ENCODE measurements around the gene OXCT1. TPM values are rescaled to one million over a fixed set of nuclear protein-coding genes. Genes with fewer than 3 reads are reported as not detected.
"Not testable (repeated sequence)": the region's sequence is repeated elsewhere in the genome, so short reads cannot be mapped to it uniquely, and the experiment has no call there.

The OXCT1 gene
- total RNA-seq, 2 experiments from 2014 or later, result 110 to 117 TPM

DNA sequence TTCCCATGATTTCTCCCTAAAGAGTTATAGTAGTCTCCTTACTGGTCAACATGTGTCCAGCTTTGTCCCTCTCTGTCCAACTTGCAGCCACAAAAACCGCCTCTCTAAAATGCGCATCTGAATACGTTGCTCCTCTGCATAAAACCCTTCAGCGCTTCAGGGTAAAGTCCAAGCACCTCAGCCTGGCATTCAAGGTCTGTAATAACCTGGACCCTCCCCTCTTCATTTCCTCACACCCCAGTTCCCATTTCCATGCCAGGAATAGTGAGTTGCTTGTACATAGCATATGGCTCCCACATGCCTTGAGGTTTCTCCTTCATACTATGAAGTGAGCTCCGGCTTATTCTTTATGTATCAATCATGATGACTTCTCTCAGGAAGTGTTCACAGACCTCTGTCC, 101.5 kb downstream of the OXCT1 start:
- H3K4me3 Mint-ChIP-seq, result no peak overlapping the region
- H3K27me3 Mint-ChIP-seq, result no peaks in the 10 kb centered on the region
- peaks cover 44% of the 10 kb centered on the region for H3K36me3 Mint-ChIP-seq
- no peak overlapping the region for H3K27ac Mint-ChIP-seq
- POLR2A ChIA-PET, result interaction anchor here (1.4 kb wide), 1 partner anchor 9 kb away, joined by 3 read pairs; no protein-coding TSS in a partner anchor
- DNase-seq, result no peak
- H3K9me3 Mint-ChIP-seq, result no peaks in the 10 kb centered on the region
- CTCF ChIA-PET, result interaction anchor here (0.6 to 0.9 kb wide), 3 partner anchors 13 to 88 kb away, joined by 3 read pairs; no protein-coding TSS in a partner anchor
- H3K4me1 Mint-ChIP-seq (ENCODE audit: low read depth), result peaks cover 7% of the 10 kb centered on the region
- intact Hi-C loops (cut with micrococcal nuclease), result no loop called here

DNA sequence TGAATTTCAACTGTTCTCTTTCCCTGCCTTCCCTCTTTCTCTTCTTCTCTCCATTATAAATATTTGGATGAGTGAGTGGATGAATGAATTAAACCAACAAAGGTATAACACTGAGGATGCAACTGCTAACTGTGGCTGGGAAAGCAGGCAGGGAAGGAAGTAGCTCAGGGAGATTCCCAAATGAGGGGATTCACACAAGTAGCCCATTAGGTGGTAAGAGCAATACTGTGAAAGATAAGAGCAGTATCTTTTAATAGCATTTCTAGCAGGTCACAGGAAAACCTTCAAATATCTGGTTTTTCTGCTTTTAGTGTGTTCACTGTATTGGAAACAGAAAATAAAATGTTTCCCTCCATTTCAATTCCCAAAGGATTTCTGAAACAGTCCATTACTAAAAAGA, 105.6 kb downstream of the OXCT1 start:
- CTCF ChIA-PET, result interaction anchor here (1.3 kb wide), 1 partner anchor 92 kb away, joined by 3 read pairs; no protein-coding TSS in a partner anchor
- Mint-ChIP-seq H3K36me3 (peaks cover 49% of the 10 kb centered on the region), H3K27ac (no peak overlapping the region)

DNA sequence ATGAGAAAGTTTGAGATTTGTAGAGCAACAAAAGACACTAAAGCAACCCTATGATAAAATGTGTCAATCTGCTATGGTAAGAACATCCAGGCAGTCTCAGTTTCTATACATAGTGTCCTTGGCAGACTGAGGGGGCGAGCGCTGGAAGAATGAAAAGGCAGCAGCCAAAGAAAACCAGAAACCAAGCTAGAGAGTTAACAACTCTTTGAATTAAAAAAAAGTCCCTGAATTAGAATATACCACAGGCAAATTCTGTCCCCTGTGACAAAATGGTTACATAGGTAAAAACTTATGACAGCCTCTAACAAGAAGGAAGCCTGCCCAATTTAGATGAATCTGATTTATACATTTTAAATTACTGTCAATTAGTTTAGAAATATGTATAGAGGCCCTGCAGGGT, 106.7 kb downstream of the OXCT1 start:
- Mint-ChIP-seq H3K36me3 (peaks cover 53% of the 10 kb centered on the region), H3K4me1 (ENCODE audit: low read depth) (peaks cover 2% of the 10 kb centered on the region), H3K27me3 (no peaks in the 10 kb centered on the region), H3K4me3 (no peak overlapping the region), H3K27ac (no peak overlapping the region), H3K9me3 (no peaks in the 10 kb centered on the region)
- intact Hi-C loops (cut with micrococcal nuclease), result no loop called here
- ChIA-PET CTCF (no interaction called here), POLR2A (no interaction called here)
- DNase-seq, result no peak

More for the DNA sequence above, 105.6 kb downstream of the OXCT1 start:
- no peaks in the 10 kb centered on the region for H3K27me3 Mint-ChIP-seq
- intact Hi-C loops (cut with micrococcal nuclease), result no loop called here
- DNase-seq, result no peak
- H3K4me3 Mint-ChIP-seq, result no peak overlapping the region
- POLR2A ChIA-PET, result no interaction called here
- no peaks in the 10 kb centered on the region for H3K9me3 Mint-ChIP-seq
- peaks cover 2% of the 10 kb centered on the region for H3K4me1 Mint-ChIP-seq (ENCODE audit: low read depth)

DNA sequence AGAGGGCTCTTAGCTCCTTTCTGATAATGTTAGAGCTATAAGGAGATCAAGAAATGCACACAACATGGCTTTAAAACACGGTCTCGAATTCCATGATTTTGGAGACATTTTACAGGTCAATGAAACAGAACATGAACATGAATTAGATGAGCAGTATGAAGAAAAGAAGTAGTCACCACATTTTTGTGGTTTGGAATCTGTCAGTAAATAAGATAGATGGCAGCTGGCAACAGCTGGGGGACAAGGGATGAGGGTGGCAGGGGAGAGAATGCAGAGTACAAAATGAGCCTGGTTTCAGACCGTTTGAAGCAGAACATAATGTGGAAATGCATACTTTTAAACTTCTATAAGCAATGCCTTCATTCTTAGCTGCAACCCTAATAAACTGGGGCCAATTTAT, 107.1 kb downstream of the OXCT1 start:
- Mint-ChIP-seq H3K27ac (no peak overlapping the region), H3K27me3 (no peaks in the 10 kb centered on the region), H3K4me1 (ENCODE audit: low read depth) (peaks cover 2% of the 10 kb centered on the region), H3K9me3 (no peaks in the 10 kb centered on the region), H3K36me3 (peaks cover 55% of the 10 kb centered on the region), H3K4me3 (no peak overlapping the region)
- no peak for DNase-seq
- CTCF ChIA-PET, result no interaction called here
- intact Hi-C loops (cut with micrococcal nuclease), result no loop called here
- POLR2A ChIA-PET, result no interaction called here

DNA sequence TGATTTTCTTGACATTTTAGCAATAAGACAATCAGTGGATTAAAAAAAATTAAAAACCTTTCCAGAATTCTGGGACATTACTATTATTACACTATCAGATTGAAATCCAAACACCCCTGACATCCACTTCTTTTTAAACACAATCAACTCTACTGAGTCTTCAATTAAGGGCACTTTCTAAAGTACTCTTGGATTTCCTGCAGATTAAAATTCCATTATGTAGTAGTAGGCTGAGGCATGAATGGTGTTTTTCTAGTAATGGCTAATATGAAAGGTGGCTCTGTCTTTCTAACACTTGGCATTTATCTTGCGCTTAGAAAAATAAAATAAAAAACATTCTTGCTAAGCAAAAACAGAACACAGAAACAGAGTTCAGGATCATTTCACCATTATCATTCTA, 107.8 kb downstream of the OXCT1 start:
- Mint-ChIP-seq H3K4me3 (no peak overlapping the region), H3K36me3 (peaks cover 57% of the 10 kb centered on the region), H3K27ac (no peak overlapping the region), H3K9me3 (no peaks in the 10 kb centered on the region), H3K27me3 (no peaks in the 10 kb centered on the region), H3K4me1 (ENCODE audit: low read depth) (peaks cover 2% of the 10 kb centered on the region)
- intact Hi-C loops (cut with micrococcal nuclease), result no loop called here
- ChIA-PET CTCF (no interaction called here), POLR2A (no interaction called here)
- no peak for DNase-seq

DNA sequence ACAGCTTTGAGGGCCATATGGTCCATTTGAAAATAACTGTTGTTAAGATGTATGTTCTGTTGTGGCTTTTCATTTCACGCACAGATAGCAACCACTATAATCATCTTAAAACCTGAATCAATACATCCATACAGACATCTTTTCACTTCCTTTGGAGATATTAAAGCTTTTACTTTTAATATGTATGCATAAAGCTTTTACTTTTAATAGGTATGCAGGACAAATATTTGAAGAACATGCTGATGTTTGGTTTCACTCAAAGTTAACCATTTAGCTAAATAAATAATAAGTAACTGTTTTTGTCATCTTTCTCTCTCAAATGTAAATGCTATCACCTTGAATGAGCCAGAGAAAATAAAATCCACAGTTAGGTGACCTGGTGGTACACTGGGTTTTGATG, 108.6 kb downstream of the OXCT1 start:
- DNase-seq, result no peak
- ChIA-PET CTCF (interaction anchor here (1.1 kb wide), 1 partner anchor 296 kb away, joined by 4 read pairs; no protein-coding TSS in a partner anchor), POLR2A (no interaction called here)
- no peak overlapping the region for H3K27ac Mint-ChIP-seq
- H3K4me3 Mint-ChIP-seq, result no peak overlapping the region
- no peaks in the 10 kb centered on the region for H3K9me3 Mint-ChIP-seq
- H3K27me3 Mint-ChIP-seq, result no peaks in the 10 kb centered on the region
- intact Hi-C loops (cut with micrococcal nuclease), result no loop called here
- peaks cover 2% of the 10 kb centered on the region for H3K4me1 Mint-ChIP-seq (ENCODE audit: low read depth)
- H3K36me3 Mint-ChIP-seq, result peaks cover 63% of the 10 kb centered on the region

DNA sequence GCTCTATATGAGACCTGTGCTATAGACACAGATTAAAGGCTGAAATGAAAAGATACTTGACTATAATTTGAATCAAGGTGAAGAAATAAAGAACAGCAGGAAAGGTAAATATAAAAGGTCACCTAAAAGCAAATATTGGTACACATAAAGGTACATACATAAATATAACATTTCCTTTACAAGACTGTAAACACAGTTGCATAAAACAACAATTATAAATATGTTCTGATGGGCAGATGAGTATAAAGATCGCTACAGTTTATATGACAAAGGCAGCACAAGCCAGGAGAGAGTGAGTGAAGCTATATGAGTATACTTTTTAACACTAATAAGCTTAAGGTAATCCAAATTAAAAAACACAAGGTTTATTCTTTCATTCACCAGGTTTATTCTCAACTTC, 114.5 kb downstream of the OXCT1 start:
- DNase-seq, result no peak
- H3K36me3 Mint-ChIP-seq, result peaks cover 51% of the 10 kb centered on the region
- POLR2A ChIA-PET, result no interaction called here
- CTCF ChIA-PET, result interaction anchor here (0.7 to 1.9 kb wide), 3 partner anchors 13 to 302 kb away, joined by 3 to 5 read pairs (median 4); no protein-coding TSS in a partner anchor
- intact Hi-C loops (cut with micrococcal nuclease), result no loop called here
- H3K27me3 Mint-ChIP-seq, result no peaks in the 10 kb centered on the region
- H3K4me1 Mint-ChIP-seq (ENCODE audit: low read depth), result peaks cover 14% of the 10 kb centered on the region
- no peak overlapping the region for H3K27ac Mint-ChIP-seq
- H3K9me3 Mint-ChIP-seq, result no peaks in the 10 kb centered on the region
- H3K4me3 Mint-ChIP-seq, result no peak overlapping the region

DNA sequence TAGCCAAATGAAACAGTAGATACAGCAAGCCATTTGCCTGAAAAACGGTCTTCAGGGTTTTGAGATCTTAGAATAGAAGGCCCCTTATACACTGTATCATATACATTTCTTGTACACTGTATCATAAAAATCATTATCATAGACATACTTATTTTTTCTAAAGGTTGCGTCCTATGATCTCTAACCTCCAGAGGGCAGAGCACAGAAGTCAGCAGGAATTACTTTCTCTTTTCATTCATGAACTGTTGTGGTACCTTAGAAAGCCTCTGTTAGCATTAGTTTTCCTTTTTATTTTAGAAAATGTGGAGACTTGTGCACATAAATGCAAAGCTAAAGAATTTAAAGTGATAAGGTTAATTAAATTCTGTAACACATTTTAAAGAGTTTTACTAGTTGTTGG, 115.4 kb downstream of the OXCT1 start:
- ChIA-PET POLR2A (no interaction called here), CTCF (no interaction called here)
- Mint-ChIP-seq H3K36me3 (peaks cover 57% of the 10 kb centered on the region), H3K4me3 (no peak overlapping the region), H3K9me3 (no peaks in the 10 kb centered on the region), H3K27me3 (no peaks in the 10 kb centered on the region), H3K4me1 (ENCODE audit: low read depth) (peaks cover 22% of the 10 kb centered on the region), H3K27ac (no peak overlapping the region)
- DNase-seq, result no peak
- intact Hi-C loops (cut with micrococcal nuclease), result loop anchor here (5.0 kb wide), 1 partner anchor 87 kb away; no protein-coding TSS in a partner anchor

DNA sequence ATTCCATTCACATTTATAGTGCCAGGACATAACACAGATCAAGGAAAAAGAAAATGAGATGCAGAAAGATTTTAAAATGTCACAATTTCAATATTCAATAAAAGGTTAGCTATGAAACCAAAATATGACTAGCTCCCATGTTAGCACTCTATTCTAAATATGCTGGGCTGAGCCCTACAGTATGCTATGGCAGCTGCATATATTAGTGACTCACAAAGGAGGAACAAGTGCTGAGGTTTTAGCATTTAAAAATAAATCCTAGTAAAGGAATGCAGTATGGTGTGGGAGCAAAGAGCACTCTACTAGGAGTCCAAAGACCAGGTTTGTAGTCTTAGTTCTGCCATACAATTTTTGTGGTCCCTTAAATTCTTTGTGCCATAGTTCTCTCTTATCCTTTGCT, 118.4 kb downstream of the OXCT1 start:
- Mint-ChIP-seq H3K36me3 (peaks cover 40% of the 10 kb centered on the region), H3K27ac (no peak overlapping the region), H3K4me3 (no peak overlapping the region), H3K4me1 (ENCODE audit: low read depth) (peaks cover 32% of the 10 kb centered on the region), H3K9me3 (no peaks in the 10 kb centered on the region), H3K27me3 (no peaks in the 10 kb centered on the region)
- POLR2A ChIA-PET, result no interaction called here
- DNase-seq, result no peak
- intact Hi-C loops (cut with micrococcal nuclease), result loop anchor here (5.0 kb wide), 1 partner anchor 90 kb away; no protein-coding TSS in a partner anchor
- CTCF ChIA-PET, result interaction anchor here (0.8 kb wide), 1 partner anchor 104 kb away, joined by 3 read pairs; no protein-coding TSS in a partner anchor

DNA sequence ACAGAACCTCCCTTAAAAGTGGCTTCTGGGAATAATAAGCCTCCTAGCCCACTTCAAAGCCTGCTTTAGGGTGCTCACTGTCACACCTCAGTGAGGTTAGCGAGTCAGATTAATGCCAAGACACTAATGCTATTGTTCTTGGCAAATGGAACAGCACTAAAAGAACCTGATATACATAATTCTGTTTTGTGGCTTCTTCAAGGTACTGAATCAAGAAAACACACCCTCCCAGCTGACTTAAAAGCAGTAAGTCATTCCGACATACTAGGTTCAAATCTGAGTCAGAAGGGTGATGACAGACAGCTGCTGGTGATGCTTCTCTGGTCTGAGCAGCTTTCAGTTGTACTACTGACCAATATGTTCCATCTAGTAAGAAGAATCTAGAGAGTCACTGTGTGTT, 121.6 kb downstream of the OXCT1 start:
- CTCF ChIA-PET, result interaction anchor here (0.8 kb wide), 1 partner anchor 1543 kb away, joined by 3 read pairs; no protein-coding TSS in a partner anchor
- Mint-ChIP-seq H3K4me3 (no peak overlapping the region), H3K4me1 (ENCODE audit: low read depth) (peaks cover 32% of the 10 kb centered on the region), H3K27ac (peak overlapping the region; percentile 57), H3K9me3 (peaks cover 3% of the 10 kb centered on the region), H3K36me3 (peaks cover 30% of the 10 kb centered on the region), H3K27me3 (no peaks in the 10 kb centered on the region)
- POLR2A ChIA-PET, result no interaction called here
- intact Hi-C loops (cut with micrococcal nuclease), result loop anchor here (1.0 to 5.0 kb wide), 4 partner anchors 49 to 916 kb away; partner anchors contain the start of gene RIMOC1
- peak; percentile 59 for DNase-seq

DNA sequence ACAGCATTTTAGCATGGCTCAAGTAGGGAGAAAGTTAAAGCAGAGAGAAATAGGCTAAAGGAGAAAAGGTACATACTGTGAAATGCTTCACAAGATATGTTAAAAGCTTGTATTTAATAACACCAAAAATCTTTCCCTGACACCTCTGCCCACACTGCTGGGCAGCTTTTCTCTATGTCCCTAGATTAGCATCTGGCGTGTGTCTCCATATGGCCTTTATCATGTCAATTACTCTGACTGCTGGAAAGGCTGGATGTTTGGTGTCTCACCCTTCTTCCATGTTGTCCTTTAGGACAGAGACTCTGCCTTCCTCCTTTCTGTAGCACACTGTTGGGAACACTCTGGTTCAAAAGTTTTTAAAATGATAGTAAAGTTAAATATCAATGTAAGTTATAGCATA, 122.5 kb downstream of the OXCT1 start:
- Mint-ChIP-seq H3K27ac (no peak overlapping the region), H3K9me3 (peaks cover 3% of the 10 kb centered on the region), H3K36me3 (peaks cover 28% of the 10 kb centered on the region), H3K4me1 (ENCODE audit: low read depth) (peaks cover 26% of the 10 kb centered on the region), H3K4me3 (no peak overlapping the region), H3K27me3 (no peaks in the 10 kb centered on the region)
- no peak for DNase-seq
- ChIA-PET POLR2A (no interaction called here), CTCF (no interaction called here)
- intact Hi-C loops (cut with micrococcal nuclease), result loop anchor here (1.0 to 5.0 kb wide), 4 partner anchors 50 to 915 kb away; partner anchors contain the start of gene RIMOC1

DNA sequence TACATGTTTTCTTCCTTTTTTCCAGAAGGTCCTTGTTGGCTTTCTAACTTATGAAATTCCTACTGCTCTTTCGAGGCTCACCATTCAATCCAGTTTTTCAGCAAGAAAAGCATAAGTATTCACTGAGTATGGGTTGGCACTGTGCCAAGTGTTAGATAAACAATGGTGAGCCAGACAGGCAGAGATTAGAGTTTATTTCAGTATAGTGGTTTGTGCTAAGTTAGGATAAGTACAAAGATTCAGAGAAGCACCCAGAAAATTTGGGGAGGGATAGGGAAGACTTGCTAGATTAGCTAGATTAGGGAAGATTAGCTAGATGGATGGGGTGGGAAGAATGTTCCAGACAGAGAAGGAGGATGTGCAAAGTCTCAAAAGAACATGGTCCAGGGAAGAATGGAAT, 122.9 kb downstream of the OXCT1 start:
- intact Hi-C loops (cut with micrococcal nuclease), result loop anchor here (5.0 kb wide), 1 partner anchor 50 kb away; no protein-coding TSS in a partner anchor
- Mint-ChIP-seq H3K9me3 (peaks cover 3% of the 10 kb centered on the region), H3K4me1 (ENCODE audit: low read depth) (peaks cover 24% of the 10 kb centered on the region), H3K27ac (no peak overlapping the region), H3K36me3 (peaks cover 29% of the 10 kb centered on the region), H3K4me3 (no peak overlapping the region), H3K27me3 (no peaks in the 10 kb centered on the region)
- no peak for DNase-seq
- CTCF ChIA-PET, result no interaction called here
- POLR2A ChIA-PET, result no interaction called here

DNA sequence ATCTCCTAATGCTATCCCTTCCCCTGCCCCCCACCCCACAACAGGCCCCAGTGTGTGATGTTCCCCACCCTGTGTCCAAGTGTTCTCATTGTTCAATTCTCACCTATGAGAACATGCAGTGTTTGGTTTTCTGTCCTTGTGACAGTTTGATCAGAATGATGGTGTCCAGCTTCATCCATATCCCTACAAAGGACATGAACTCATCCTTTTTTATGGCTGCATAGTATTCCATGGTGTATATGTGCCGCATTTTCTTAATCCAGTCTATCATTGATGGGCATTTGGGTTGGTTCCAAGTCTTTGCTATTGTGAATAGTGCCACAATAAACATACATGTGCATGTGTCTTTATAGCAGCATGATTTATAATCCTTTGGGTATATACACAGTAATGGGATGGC, 127.6 kb downstream of the OXCT1 start:
- H3K27me3 Mint-ChIP-seq; POLR2A ChIA-PET; DNase-seq; H3K4me3 Mint-ChIP-seq; intact Hi-C loops (cut with micrococcal nuclease); H3K9me3 Mint-ChIP-seq; CTCF ChIA-PET; H3K4me1 Mint-ChIP-seq (ENCODE audit: low read depth); H3K27ac Mint-ChIP-seq: not testable (repeated sequence)
- peaks cover 38% of the 10 kb centered on the region for H3K36me3 Mint-ChIP-seq

All from activated CD4-positive, alpha-beta memory T cell treated with anti-CD3 and anti-CD28 coated beads for 36 hours (primary cell).